HepG2 (cell line): ENCODE measurements around the gene ZNF764. TPM values are rescaled to one million over a fixed set of nuclear protein-coding genes. Genes with fewer than 3 reads are reported as not detected.

Experiments used
- ATAC-seq: fragments of 200-7000 bp; cut with Tn5 transposase; 3 replicates; pipeline ENCODE4 v1.9.1; 2020; ENCODE audit warnings: mild to moderate bottlenecking, moderate library complexity
- BruUV-seq: library from RNA; stranded (reverse); fragments of 400-500 nt; replicated peaks from 2 replicates; lab custom pipeline; 2021; lab: Mats Ljungman, UMichigan
- CTCF ChIA-PET: fragments of 300-600 bp; formaldehyde crosslinking; extraction: SDS; loops from one replicate; lab custom pipeline; 2021; ENCODE audit warnings: low total read pairs, inconsistent platforms, low intra/inter-chr PET ratio; lab: Yijun Ruan, JAX
- POLR2A ChIA-PET: fragments of 350-600 bp; sonication (Branson Sonifier 250); formaldehyde crosslinking; loops from one replicate; lab custom pipeline; 2020; ENCODE audit warnings: antibody characterized with exemption, inconsistent platforms; lab: Yijun Ruan, JAX
- DNase-seq: peaks from one replicate; pipeline ENCODE4 v3.0.0-alpha.2; 2015; ENCODE audit warnings: low spot score
- FAIRE-seq: peaks from 3 replicates; lab custom pipeline; 2011; peaks lifted over from hg19 to GRCh38; lab: Jason Lieb, UNC
- H2AFZ ChIP-seq: one replicate; pipeline ENCODE4 v1.6.1; 2011; ENCODE audit warnings: low read length, inconsistent platforms
- H3K27ac ChIP-seq: fragments of 300-600 bp; 3 replicates; pipeline ENCODE4 v1.8.0; 2011; ENCODE audit warnings: mixed run types, mild to moderate bottlenecking, mixed read lengths, low read length, inconsistent platforms; ENCODE audit not compliant: insufficient read depth; ENCODE audit errors: extremely low read length
- H3K27me3 ChIP-seq, 2 experiments: fragments of 200-600 bp in 1 of 2; 2 replicates in 1 of 2; 3 replicates in 1 of 2; pipeline versions ENCODE4 v1.6.0 to v1.8.0; 2011; ENCODE audit warnings: low read length in 2 of 2, mild to moderate bottlenecking in 2 of 2, moderate library complexity in 2 of 2, inconsistent platforms in 1 of 2; ENCODE audit not compliant: insufficient read depth in 2 of 2, control insufficient read depth in 1 of 2
- H3K36me3 ChIP-seq, 2 experiments: fragments of 200-600 bp in 1 of 2; replicated peaks in 1 of 2; 2 replicates in 1 of 2; 3 replicates in 1 of 2; pipeline versions ENCODE4 v1.5.1 to v1.8.0; 2011; ENCODE audit warnings: low read length in 2 of 2, inconsistent platforms in 1 of 2; ENCODE audit not compliant: insufficient read depth in 2 of 2, control insufficient read depth in 1 of 2
- H3K4me1 ChIP-seq: 2 replicates; pipeline ENCODE4 v1.5.1; 2012; ENCODE audit warnings: low read length, inconsistent platforms; ENCODE audit not compliant: insufficient read depth
- H3K4me2 ChIP-seq: 2 replicates; pipeline ENCODE4 v1.6.0; 2011; ENCODE audit warnings: low read depth, low read length, inconsistent platforms
- H3K4me3 ChIP-seq, 3 experiments: fragments of 200-600 bp in 1 of 3; sonication (generic), shearing (Covaris generic) in 1 of 3; replicated peaks in 1 of 3; 2 replicates each; pipeline ENCODE4 v1.5.1; 2011 to 2016; ENCODE audit warnings: low read length in 3 of 3, inconsistent platforms in 2 of 3, low read depth in 2 of 3, mild to moderate bottlenecking in 2 of 3, control low read depth in 1 of 3, mixed read lengths in 1 of 3; ENCODE audit not compliant: insufficient read depth in 1 of 3
- H3K79me2 ChIP-seq: one replicate; pipeline ENCODE4 v1.6.1; 2011; ENCODE audit warnings: low read length, inconsistent platforms; ENCODE audit not compliant: insufficient read depth
- H3K9ac ChIP-seq: 2 replicates; pipeline ENCODE4 v1.6.0; 2011; ENCODE audit warnings: mild to moderate bottlenecking, low read depth, low read length, inconsistent platforms; ENCODE audit not compliant: insufficient read depth
- H3K9me3 ChIP-seq: 2 replicates; pipeline ENCODE4 v1.5.1; 2012; ENCODE audit warnings: mild to moderate bottlenecking, low read length
- H4K20me1 ChIP-seq: 2 replicates; pipeline ENCODE4 v1.6.0; 2011; ENCODE audit warnings: inconsistent platforms, mild to moderate bottlenecking, low read length, moderate library complexity; ENCODE audit not compliant: insufficient read depth
- BCL3 ChIP-seq: sonication (generic); formaldehyde crosslinking; IDR thresholded peaks from 2 replicates; pipeline ENCODE4 v1.5.1; 2020; ENCODE audit warnings: mild to moderate bottlenecking, missing genetic modification reagents, moderate library complexity
- FOXJ3 ChIP-seq: sonication (generic); formaldehyde crosslinking; IDR thresholded peaks from 2 replicates; pipeline ENCODE4 v1.4.0; 2020; ENCODE audit warnings: missing genetic modification reagents, mild to moderate bottlenecking, borderline replicate concordance
- KDM5B ChIP-seq: sonication (generic); formaldehyde crosslinking; IDR thresholded peaks from 2 replicates; pipeline ENCODE4 v1.4.0; 2020; ENCODE audit warnings: missing genetic modification reagents, mild to moderate bottlenecking, borderline replicate concordance
- KLF11 ChIP-seq: IDR thresholded peaks from 2 replicates; pipeline ENCODE4 v1.6.1; 2016; ENCODE audit warnings: missing compliant biosample characterization
- NRL ChIP-seq: sonication (generic); formaldehyde crosslinking; IDR thresholded peaks from 2 replicates; pipeline ENCODE4 v1.5.0; 2020; ENCODE audit warnings: missing genetic modification reagents, mild to moderate bottlenecking, moderate library complexity, borderline replicate concordance
- SIN3A ChIP-seq: IDR thresholded peaks from 2 replicates; pipeline ENCODE4 v1.6.1; 2011; ENCODE audit warnings: low read depth, mild to moderate bottlenecking, control low read depth, low read length, borderline replicate concordance
- TCF12 ChIP-seq, 2 experiments: fragments of 450-650 bp in 1 of 2; sonication (generic) in 1 of 2; formaldehyde crosslinking in 1 of 2; IDR thresholded peaks; 2 replicates each; pipeline versions ENCODE4 v1.6.1 to v1.8.0; 2017 to 2022; ENCODE audit warnings: antibody characterized with exemption in 1 of 2, mild to moderate bottlenecking in 1 of 2, missing genetic modification reagents in 1 of 2, moderate library complexity in 1 of 2
- ZBTB14 ChIP-seq: sonication (generic); formaldehyde crosslinking; IDR thresholded peaks from 2 replicates; pipeline ENCODE4 v1.4.0; 2020; ENCODE audit warnings: missing genetic modification reagents
- ZBTB21 ChIP-seq: sonication (generic); formaldehyde crosslinking; IDR thresholded peaks from 2 replicates; pipeline ENCODE4 v1.4.0; 2020; ENCODE audit warnings: missing genetic modification reagents
- ZNF256 ChIP-seq: sonication (generic); formaldehyde crosslinking; conservative IDR thresholded peaks from 2 replicates; pipeline ENCODE4 v1.4.0; 2020; ENCODE audit warnings: missing genetic modification reagents
- ZNF3 ChIP-seq: IDR thresholded peaks from 2 replicates; pipeline ENCODE4 v1.7.0; 2017; ENCODE audit warnings: inconsistent platforms
- ZNF326 ChIP-seq: sonication (generic); formaldehyde crosslinking; IDR thresholded peaks from 2 replicates; pipeline ENCODE4 v1.4.0; 2020; ENCODE audit warnings: missing genetic modification reagents, borderline replicate concordance
- ZNF614 ChIP-seq: IDR thresholded peaks from 2 replicates; pipeline ENCODE4 v1.6.1; 2018; ENCODE audit warnings: missing biosample characterization, missing genetic modification reagents, inconsistent platforms, borderline replicate concordance
- WGBS: methylation state at CpG from one replicate; pipeline ENCODE4 v1.1.6; 2017; ENCODE audit warnings: low lambda C conversion rate; 5-methylcytosine and 5-hydroxymethylcytosine counted together
- in situ Hi-C: cut with HindIII; loops from 2 replicates; pipeline ENCODE4 v1.10.0; 2017; ENCODE audit warnings: low pct_unique_long_range_greater_than_20kb; ENCODE audit not compliant: extremely low pct_ligation_motif_present
- intact Hi-C: fragments of 100-400 bp; cut with micrococcal nuclease; formaldehyde crosslinking; loops from one replicate; pipeline ENCODE4 v1.10.0; 2022; ENCODE audit not compliant: unreplicated experiment
- polyA plus RNA-seq, 8 experiments: library from polyadenylated mRNA; depleted of rRNA in 3 of 8; stranded (reverse) in 7 of 8; unstranded in 1 of 8; fragments of >200 nt; fragmentation: Illumina TruSeq in 4 of 8; extraction: Trizol in 4 of 8; gene quantifications; 2 replicates each; pipeline versions ENCODE4 v1.2.1 to v1.2.3, GENCODE V29; 2011 to 2016; ENCODE audit warnings: low read depth in 4 of 8, missing spikeins in 1 of 8, mixed read lengths in 1 of 8; ENCODE audit not compliant: insufficient read depth in 1 of 8
- total RNA-seq, 5 experiments: library from RNA; depleted of rRNA; stranded (reverse); fragments of >200 nt; fragmentation: Illumina TruSeq; extraction: Trizol; gene quantifications; 2 replicates each; pipeline ENCODE4 v1.2.3, GENCODE V29; 2016; ENCODE audit warnings: low read depth in 1 of 5

The ZNF764 gene
- total and polyA plus RNA-seq, 2 of the 13 experiments (the other 11 are each of a cell fraction or from before 2014, with no cell fraction given), result 4.1 to 9.1 TPM

- no peak for TF ChIP-seq ZBTB14 (CRISPR knock-in tag)
- no peak for TF ChIP-seq BCL3
- no peak for TF ChIP-seq TCF12 (IDR thresholded peaks at IDR 0.05)
- TF ChIP-seq TCF12 (CRISPR knock-in tag; IDR thresholded peaks at IDR 0.05), result no peak
- TF ChIP-seq FOXJ3 (CRISPR knock-in tag), result no peak
- TF ChIP-seq ZBTB21 (CRISPR knock-in tag), result no peak
- TF ChIP-seq KDM5B (CRISPR knock-in tag), result no peak; the same call in 1 of the 2 replicates
- no peak for TF ChIP-seq KLF11 (CRISPR knock-in tag)
Measured at GRCh38 chr16:30535106-30535776, 22.9 kb downstream of the ZNF764 start (continued).

- Histone ChIP-seq H3K9me3 (no peaks in the 10 kb centered on the region), H3K4me3 (peak within 1 kb of the TSS; percentile 75 to 93 (median 81)), H3K27me3 (no peaks in the 10 kb centered on the region; a peak in 1 of 5 replicates), H3K79me2 (peaks cover 31% of the 10 kb centered on the region), H3K36me3 (peaks cover 0 to 1% of the 10 kb centered on the region in 2 experiments; a peak in 1 of 5 replicates), H4K20me1 (no peaks in the 10 kb centered on the region), H3K4me1 (peaks cover 68% of the 10 kb centered on the region), H3K9ac (peak within 1 kb of the TSS; percentile 89), H3K4me2 (peak within 1 kb of the TSS; percentile 95), H3K27ac (peak within 1 kb of the TSS; percentile 85), H2AFZ (peak within 1 kb of the TSS; percentile 69)
- peak; percentile 84 for ATAC-seq
- peak; percentile 49 for FAIRE-seq
- peak; percentile 92 for DNase-seq
- ChIA-PET CTCF (interaction anchor here (0.9 to 1.1 kb wide), 3 partner anchors 24 to 104 kb away, joined by 3 to 5 read pairs (median 3); partner anchors contain the start of gene ZNF764), POLR2A (interaction anchor here (0.9 to 5.1 kb wide), 30 partner anchors 7 to 469 kb away, joined by 3 to 187 read pairs (median 6); partner anchors contain the start of genes ALDOA, CD2BP2, DCTPP1 and FBRS)
- TSS peak; percentile 56 for BruUV-seq
- intact Hi-C loops (loop anchor here (1.0 to 2.0 kb wide), 3 partner anchors 24 to 104 kb away; partner anchors contain the start of genes DCTPP1 and ZNF764), in situ Hi-C loops (no loop called here)
- under 1% methylated on average over 22 of the region's 70 CpGs for WGBS
- TF ChIP-seq ZNF3 (no peak; the same call in 1 of the 2 replicates), ZNF614 (CRISPR knock-in tag) (peak; percentile 65), NRL (CRISPR knock-in tag) (no peak; the same call in none of the 2 replicates), ZNF326 (no peak), SIN3A (peak; percentile 92; the same call in 1 of the 2 replicates), ZNF256 (CRISPR knock-in tag) (no peak; the same call in 1 of the 2 replicates)
Measured at GRCh38 chr16:30534368-30535105, 23.6 kb downstream of the ZNF764 start, which contains the start of gene ZNF747. Gene ZNF747 (minus strand): TSS chr16:30534858. CDS start chr16:30534679, 179 bp downstream.
